ENCODE data around the gene GADD45GIP1. TPM values are rescaled to one million over a fixed set of nuclear protein-coding genes. Genes with fewer than 3 reads are reported as not detected.

Gene GADD45GIP1
- total RNA-seq, 1 experiment from 2014 or later = 35.9 TPM

GRCh38 chr19:12953799-12954611 lies 3.0 kb downstream of the GADD45GIP1 start:
- ChIA-PET POLR2A (interaction anchor here (0.9 to 1.7 kb wide), 2 partner anchors 11 to 39 kb away, joined by 3 to 5 read pairs; no protein-coding TSS in a partner anchor), RAD21 (ENCODE audit: low non-redundant PET in 1 of 2, low total read pairs in 2 of 2, uncharacterized antibody in 2 of 2, unreplicated experiment in 2 of 2) (no interaction called here), CTCF (interaction anchor here (3.6 kb wide), 1 partner anchor 11 kb away, joined by 15 read pairs; no protein-coding TSS in a partner anchor)
- Histone ChIP-seq H3K36me3 (ENCODE audit: control insufficient read depth in 1 of 2, insufficient read depth in 2 of 2, low read length in 2 of 2) (peaks cover 23 to 39% of the 10 kb centered on the region in 2 experiments), H3K4me2 (ENCODE audit: low read length) (peak overlapping the region; percentile 86; the same call in 1 of the 2 replicates), H2AFZ (ENCODE audit: low read depth, low read length, poor library complexity, severe bottlenecking) (no peak overlapping the region), H3K27ac (ENCODE audit: low read depth, low read length) (peak overlapping the region; percentile 34), H3K4me3 (replicated peaks in 1 of 2; ENCODE audit: low read depth in 1 of 2, low read length in 2 of 2) (no peak overlapping the region), H3K27me3 (ENCODE audit: insufficient read depth, low read length) (no peaks in the 10 kb centered on the region), H3K9ac (ENCODE audit: low read length) (no peak overlapping the region), H3K9me2 (ENCODE audit: insufficient read depth) (no peaks in the 10 kb centered on the region), H4K20me1 (ENCODE audit: insufficient read depth) (no peaks in the 10 kb centered on the region; the same call in 1 of the 2 replicates), H3K9me3 (ENCODE audit: control insufficient read depth in 1 of 2, insufficient read depth in 1 of 2, low read depth in 1 of 2, low read length in 2 of 2) (no peaks in the 10 kb centered on the region), H3K79me2 (ENCODE audit: insufficient read depth, low read length) (peaks cover 63% of the 10 kb centered on the region), H3K4me1 (ENCODE audit: control insufficient read depth in 1 of 2, insufficient read depth in 2 of 2, low read length in 2 of 2) (peaks cover 9 to 29% of the 10 kb centered on the region in 2 experiments)
- DNase-seq (ENCODE audit: low read depth, low spot score) (no peak), ATAC-seq (no peak)
- TF ChIP-seq, protein P1, sequence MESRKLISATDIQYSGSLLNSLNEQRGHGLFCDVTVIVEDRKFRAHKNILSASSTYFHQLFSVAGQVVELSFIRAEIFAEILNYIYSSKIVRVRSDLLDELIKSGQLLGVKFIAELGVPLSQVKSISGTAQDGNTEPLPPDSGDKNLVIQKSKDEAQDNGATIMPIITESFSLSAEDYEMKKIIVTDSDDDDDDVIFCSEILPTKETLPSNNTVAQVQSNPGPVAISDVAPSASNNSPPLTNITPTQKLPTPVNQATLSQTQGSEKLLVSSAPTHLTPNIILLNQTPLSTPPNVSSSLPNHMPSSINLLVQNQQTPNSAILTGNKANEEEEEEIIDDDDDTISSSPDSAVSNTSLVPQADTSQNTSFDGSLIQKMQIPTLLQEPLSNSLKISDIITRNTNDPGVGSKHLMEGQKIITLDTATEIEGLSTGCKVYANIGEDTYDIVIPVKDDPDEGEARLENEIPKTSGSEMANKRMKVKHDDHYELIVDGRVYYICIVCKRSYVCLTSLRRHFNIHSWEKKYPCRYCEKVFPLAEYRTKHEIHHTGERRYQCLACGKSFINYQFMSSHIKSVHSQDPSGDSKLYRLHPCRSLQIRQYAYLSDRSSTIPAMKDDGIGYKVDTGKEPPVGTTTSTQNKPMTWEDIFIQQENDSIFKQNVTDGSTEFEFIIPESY (IDR thresholded peaks at IDR 0.05; ENCODE audit: extremely low read depth, insufficient replicate concordance, low read length) = no peak
- TF ChIP-seq CEBPB (IDR thresholded peaks at IDR 0.05; ENCODE audit: low read depth) = no peak
- no peak for TF ChIP-seq JUND (IDR thresholded peaks at IDR 0.05)
- no peak for TF ChIP-seq CBX3 (IDR thresholded peaks at IDR 0.05; ENCODE audit: low read depth)
- no peak for TF ChIP-seq POLR2A (IDR thresholded peaks at IDR 0.05; ENCODE audit: borderline replicate concordance, extremely low read depth, insufficient read depth, insufficient read length)
- TF ChIP-seq, protein P2, sequence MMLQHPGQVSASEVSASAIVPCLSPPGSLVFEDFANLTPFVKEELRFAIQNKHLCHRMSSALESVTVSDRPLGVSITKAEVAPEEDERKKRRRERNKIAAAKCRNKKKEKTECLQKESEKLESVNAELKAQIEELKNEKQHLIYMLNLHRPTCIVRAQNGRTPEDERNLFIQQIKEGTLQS (IDR thresholded peaks at IDR 0.05) = no peak
- 0 out of 2 replicates have a peak, but pooled peaks have one; percentile 40 for TF ChIP-seq POLR2AphosphoS5 (IDR thresholded peaks at IDR 0.05; ENCODE audit: low read depth, low read length)
- TF ChIP-seq SIN3A (IDR thresholded peaks at IDR 0.05; ENCODE audit: low read depth) = no peak
- BruUV-seq (replicated peaks) = no TSS peak
- intact Hi-C loops (cut with micrococcal nuclease) = no loop called here
